BJ (cell line): Measurements from ENCODE around the gene IMMT. TPM values are rescaled to one million over a fixed set of nuclear protein-coding genes. Genes with fewer than 3 reads are reported as not detected.

Experiments
- polyA plus RNA-seq: library from polyadenylated mRNA; depleted of rRNA; stranded (reverse); fragments of >200 nt; gene quantifications from 2 replicates; pipeline ENCODE4 v1.2.3, GENCODE V29; 2011; rRNA removed
- small RNA-seq: library from RNA; depleted of rRNA; stranded (forward); fragments of <200 nt; gene quantifications from one replicate; pipeline ENCODE3, GENCODE V24; 2012; ENCODE audit warnings: low replicate concordance, low read depth; ENCODE audit not compliant: insufficient read length

The IMMT gene
- polyA plus RNA-seq, 1 experiment: 33.7 TPM

Small RNA genes within 50 kb of the gene (small RNA-seq; reads per million reads assigned to genes)
- gene MIR4779 (not detected), gene RF00019 (not detected), gene SNORD94 (4.0 reads per million, percentile 53 among the genes with 10 or more reads in this experiment)

Other genes starting within 250 kb of the IMMT start
- 8.0 and 9.0 TPM in 2 replicates for gene POLR1A, start 89.6 kb downstream of the IMMT start, polyA plus RNA-seq
- gene PTCD3, start 89.2 kb downstream of the IMMT start, polyA plus RNA-seq: 31.6 and 74.4 TPM in 2 replicates
- 30.3 and 49.2 TPM in 2 replicates for gene MRPL35, start 4.0 kb upstream of the IMMT start, polyA plus RNA-seq
- gene REEP1, start 142.2 kb upstream of the IMMT start, polyA plus RNA-seq: 0.13 and 0.28 TPM in 2 replicates
- 24.1 and 39.3 TPM in 2 replicates for gene KDM3A, start 245.9 kb upstream of the IMMT start, polyA plus RNA-seq